Astrocyte (in vitro differentiated cells and primary cell): ENCODE data around the gene OR6Q1. TPM values are rescaled to one million over a fixed set of nuclear protein-coding genes. Genes with fewer than 3 reads are reported as not detected.

ENCODE experiments used
- DNase-seq: peaks from one replicate; pipeline ENCODE4 v3.0.0-alpha.2; 2010; ENCODE audit warnings: low read depth
- FAIRE-seq: peaks from 2 replicates; lab custom pipeline; 2011; peaks lifted over from hg19 to GRCh38; lab: Jason Lieb, UNC
- H2AFZ ChIP-seq: 2 replicates; pipeline ENCODE4 v1.6.0; 2012; ENCODE audit warnings: low read depth, low read length, inconsistent platforms
- H3K27ac ChIP-seq: 2 replicates; pipeline ENCODE4 v1.5.1; 2011; ENCODE audit warnings: low read depth, low read length, inconsistent platforms
- H3K27me3 ChIP-seq: 2 replicates; pipeline ENCODE4 v1.6.0; 2011; ENCODE audit warnings: low read length, inconsistent platforms; ENCODE audit not compliant: insufficient read depth
- H3K36me3 ChIP-seq: 2 replicates; pipeline ENCODE4 v1.5.1; 2011; ENCODE audit warnings: low read length, inconsistent platforms; ENCODE audit not compliant: insufficient read depth
- H3K4me1 ChIP-seq: 2 replicates; pipeline ENCODE4 v1.5.1; 2011; ENCODE audit warnings: low read length, inconsistent platforms; ENCODE audit not compliant: insufficient read depth
- H3K4me2 ChIP-seq: 2 replicates; pipeline ENCODE4 v1.6.0; 2012; ENCODE audit warnings: low read length, inconsistent platforms
- H3K4me3 ChIP-seq: 2 replicates; pipeline ENCODE4 v1.5.1; 2011; ENCODE audit warnings: low read depth, mild to moderate bottlenecking, low read length, inconsistent platforms; ENCODE audit not compliant: insufficient read depth
- H3K79me2 ChIP-seq: 2 replicates; pipeline ENCODE4 v1.6.0; 2012; ENCODE audit warnings: mild to moderate bottlenecking, low read length, inconsistent platforms; ENCODE audit not compliant: insufficient read depth
- H3K9ac ChIP-seq: 2 replicates; pipeline ENCODE4 v1.6.0; 2012; ENCODE audit warnings: mild to moderate bottlenecking, low read length, inconsistent platforms
- H3K9me3 ChIP-seq: 2 replicates; pipeline ENCODE4 v1.5.1; 2012; ENCODE audit warnings: low read depth, mild to moderate bottlenecking, low read length, inconsistent platforms; ENCODE audit not compliant: insufficient read depth
- H4K20me1 ChIP-seq: 2 replicates; pipeline ENCODE4 v1.6.0; 2012; ENCODE audit warnings: low read length, inconsistent platforms; ENCODE audit not compliant: insufficient read depth
- H3K27ac Mint-ChIP-seq: one replicate; pipeline ENCODE4 v1.8.0; 2021; ENCODE audit warnings: mild to moderate bottlenecking, mixed read lengths; ENCODE audit not compliant: unreplicated experiment
- H3K27me3 Mint-ChIP-seq: one replicate; pipeline ENCODE4 v1.8.0; 2021; ENCODE audit warnings: low read depth, mixed read lengths; ENCODE audit not compliant: unreplicated experiment
- H3K36me3 Mint-ChIP-seq: one replicate; pipeline ENCODE4 v1.8.0; 2021; ENCODE audit warnings: low read depth, mixed read lengths; ENCODE audit not compliant: unreplicated experiment
- H3K4me1 Mint-ChIP-seq: one replicate; pipeline ENCODE4 v1.8.0; 2021; ENCODE audit warnings: low read depth, mixed read lengths; ENCODE audit not compliant: unreplicated experiment
- H3K4me3 Mint-ChIP-seq: one replicate; pipeline ENCODE4 v1.8.0; 2021; ENCODE audit warnings: mild to moderate bottlenecking, moderate library complexity, mixed read lengths; ENCODE audit not compliant: unreplicated experiment
- H3K9me3 Mint-ChIP-seq: one replicate; pipeline ENCODE4 v1.8.0; 2021; ENCODE audit warnings: mild to moderate bottlenecking, mixed read lengths; ENCODE audit not compliant: unreplicated experiment
- CTCF ChIP-seq: IDR thresholded peaks from 2 replicates; pipeline ENCODE4 v1.5.1; 2011; ENCODE audit warnings: low read depth, mild to moderate bottlenecking, inconsistent platforms, low read length, moderate library complexity; ENCODE audit not compliant: insufficient read depth
- EZH2 ChIP-seq: IDR thresholded peaks from 2 replicates; pipeline ENCODE4 v1.6.1; 2012; ENCODE audit warnings: mild to moderate bottlenecking, low read length, inconsistent platforms; ENCODE audit not compliant: insufficient read depth
- total RNA-seq: library from RNA; stranded (reverse); gene quantifications from 2 replicates; pipeline ENCODE4 v1.2.1, GENCODE V29; 2021

OR6Q1 gene
- total RNA-seq, 1 donor from 2014 or later: not detected

DNA sequence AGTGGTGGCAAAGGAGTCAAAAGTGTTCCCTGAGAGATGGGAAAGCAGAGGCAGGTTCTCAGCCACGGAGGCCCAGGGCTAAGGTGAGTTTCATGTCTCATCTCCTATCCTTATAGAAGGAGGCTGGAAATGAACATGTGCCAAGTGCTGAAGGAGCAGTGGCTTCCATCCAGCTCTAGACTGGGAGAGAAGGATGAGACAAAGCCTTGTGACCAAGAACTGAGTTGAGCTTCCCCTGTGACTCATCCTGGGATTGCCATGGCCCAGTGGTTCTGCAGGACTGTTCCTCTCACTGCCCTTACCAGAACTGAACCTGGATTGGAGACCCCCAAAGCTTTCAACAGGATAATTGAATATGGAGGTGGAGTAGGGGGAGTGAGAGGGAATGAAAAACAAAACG lies 23.8 kb upstream of the OR6Q1 start:
- H3K9me3 ChIP-seq: peaks cover 2% of the 10 kb centered on the region
- H3K4me3 ChIP-seq: no peak overlapping the region
- no peaks in the 10 kb centered on the region for H3K9me3 Mint-ChIP-seq
- no peaks in the 10 kb centered on the region for H3K27me3 ChIP-seq
- TF ChIP-seq EZH2: no peak
- TF ChIP-seq CTCF: no peak
- no peak overlapping the region for H3K9ac ChIP-seq
- H3K27me3 Mint-ChIP-seq: no peaks in the 10 kb centered on the region
- no peak overlapping the region for H2AFZ ChIP-seq
- no peaks in the 10 kb centered on the region for H3K79me2 ChIP-seq
- DNase-seq (peak; percentile 29), FAIRE-seq (no peak)
- H3K4me3 Mint-ChIP-seq: no peak overlapping the region
- H3K27ac ChIP-seq: no peak overlapping the region
- no peaks in the 10 kb centered on the region for H3K36me3 Mint-ChIP-seq
- no peaks in the 10 kb centered on the region for H3K36me3 ChIP-seq
- no peaks in the 10 kb centered on the region for H3K4me1 ChIP-seq
- H3K27ac Mint-ChIP-seq: no peak overlapping the region
- H3K4me1 Mint-ChIP-seq: peaks cover 5% of the 10 kb centered on the region
- H4K20me1 ChIP-seq: no peaks in the 10 kb centered on the region
- H3K4me2 ChIP-seq: no peak overlapping the region

- Mint-ChIP-seq H3K4me3 (no peak overlapping the region), H3K36me3 (no peaks in the 10 kb centered on the region), H3K9me3 (no peaks in the 10 kb centered on the region), H3K27ac (no peak overlapping the region), H3K27me3 (no peaks in the 10 kb centered on the region), H3K4me1 (no peaks in the 10 kb centered on the region)
- no peak for DNase-seq
- Histone ChIP-seq H3K27me3 (no peaks in the 10 kb centered on the region), H3K4me1 (no peaks in the 10 kb centered on the region), H3K27ac (no peak overlapping the region), H3K9ac (no peak overlapping the region), H3K9me3 (peaks cover 2% of the 10 kb centered on the region), H3K79me2 (no peaks in the 10 kb centered on the region), H3K36me3 (no peaks in the 10 kb centered on the region), H3K4me3 (no peak overlapping the region), H4K20me1 (no peaks in the 10 kb centered on the region), H2AFZ (no peak overlapping the region), H3K4me2 (no peak overlapping the region)
- TF ChIP-seq EZH2: no peak
- TF ChIP-seq CTCF: no peak
- no peak for FAIRE-seq
Observed at GRCh38 chr11:58011771-58012170, 19.0 kb upstream of the OR6Q1 start.

- no peaks in the 10 kb centered on the region for H3K4me1 Mint-ChIP-seq
- Histone ChIP-seq H3K4me3 (no peak within 1 kb of the TSS), H2AFZ (peak within 1 kb of the TSS; percentile 11), H3K27me3 (no peaks in the 10 kb centered on the region), H3K79me2 (no peaks in the 10 kb centered on the region), H4K20me1 (no peaks in the 10 kb centered on the region), H3K9me3 (no peaks in the 10 kb centered on the region), H3K9ac (no peak within 1 kb of the TSS), H3K36me3 (no peaks in the 10 kb centered on the region), H3K4me1 (no peaks in the 10 kb centered on the region), H3K4me2 (peak within 1 kb of the TSS; percentile 5), H3K27ac (no peak within 1 kb of the TSS)
- DNase-seq (no peak), FAIRE-seq (no peak)
- H3K27me3 Mint-ChIP-seq: no peaks in the 10 kb centered on the region
- H3K36me3 Mint-ChIP-seq: no peaks in the 10 kb centered on the region
- no peaks in the 10 kb centered on the region for H3K9me3 Mint-ChIP-seq
- TF ChIP-seq CTCF (no peak), EZH2 (no peak)
- no peak within 1 kb of the TSS for H3K27ac Mint-ChIP-seq
- no peak within 1 kb of the TSS for H3K4me3 Mint-ChIP-seq
Observed at GRCh38 chr11:58023435-58023931, 7.3 kb upstream of the OR6Q1 start, which contains the start of gene OR9Q1. Gene OR9Q1, plus strand, starts transcription at chr11:58023881. Its CDS starts 155,564 bp downstream, at chr11:58179445.
